HG03442 (cell line): ENCODE measurements around the gene ERMARD.

Source experiments
- ATAC-seq: cut with Tn5 transposase; IDR thresholded peaks from one replicate; pipeline ENCODE4 v1.9.1; 2021; ENCODE audit warnings: mild to moderate bottlenecking, moderate library complexity; ENCODE audit not compliant: unreplicated experiment

The ERMARD gene

GRCh38 chr6:169824848-169825557 is 73.6 kb downstream of the ERMARD start:
- no peak for ATAC-seq

GRCh38 chr6:169825558-169826225 is 74.3 kb downstream of the ERMARD start:
- ATAC-seq = no peak

- no peak for ATAC-seq
Observed at GRCh38 chr6:169826697-169827096, 75.3 kb downstream of the ERMARD start.

GRCh38 chr6:169827290-169827717 is 75.9 kb downstream of the ERMARD start:
- no peak for ATAC-seq

GRCh38 chr6:169828176-169828575 is 76.8 kb downstream of the ERMARD start:
- no peak for ATAC-seq

DNA sequence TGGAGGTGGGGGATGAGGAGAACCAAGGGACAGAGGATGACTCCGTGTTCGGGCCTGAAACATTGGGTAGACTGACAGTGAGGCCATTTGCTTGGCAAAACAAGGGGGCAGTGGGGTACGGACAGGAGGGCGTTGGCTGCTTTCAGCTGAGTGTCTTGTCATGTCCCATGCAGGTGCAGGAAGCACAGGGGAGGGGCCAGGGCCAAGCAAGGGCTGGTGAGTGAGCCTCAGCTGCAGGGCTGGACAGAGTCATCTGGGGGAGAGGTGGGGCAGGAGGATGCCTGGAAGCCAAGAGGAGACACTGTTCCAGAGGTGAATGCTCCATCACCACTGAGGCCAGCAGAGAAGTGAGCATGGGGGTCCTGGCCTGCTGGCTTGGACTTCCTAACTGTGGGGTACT is 78.4 kb downstream of the ERMARD start:
- no peak for ATAC-seq

DNA sequence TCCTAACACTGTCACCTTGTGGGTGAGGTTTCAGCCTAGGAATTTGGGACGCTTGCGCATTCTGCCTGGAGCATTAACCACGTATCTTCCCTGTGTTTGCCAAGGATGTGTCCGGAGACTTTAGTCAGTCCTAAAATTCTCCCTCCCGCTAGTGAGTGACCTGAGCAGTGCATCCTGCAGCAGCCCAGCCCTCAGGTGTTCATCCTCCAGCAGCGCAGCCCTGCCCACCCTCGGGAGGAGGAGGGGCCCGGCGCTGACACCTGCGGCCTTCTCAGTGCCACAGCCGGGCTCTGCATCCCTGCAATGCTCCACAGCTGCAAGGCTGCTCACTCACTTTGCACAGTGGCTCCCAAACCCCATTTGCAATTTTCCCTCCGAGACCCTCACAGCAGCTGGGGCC is 79.5 kb downstream of the ERMARD start:
- ATAC-seq = no peak
